Neural progenitor cell (in vitro differentiated cells): ENCODE measurements around the gene TMEM217. TPM values are rescaled to one million over a fixed set of nuclear protein-coding genes. Genes with fewer than 3 reads are reported as not detected.
"Not testable (repeated sequence)": the region's sequence is repeated elsewhere in the genome, so short reads cannot be mapped to it uniquely, and the experiment has no call there.

Source experiments
- DNase-seq: peaks from one replicate; pipeline ENCODE4 v3.0.0-alpha.2; 2016; ENCODE audit warnings: low spot score
- H2AFZ ChIP-seq: fragments of 200-600 bp; sonication (generic); replicated peaks from 2 replicates; pipeline ENCODE4 v1.6.1; 2016; ENCODE audit warnings: antibody characterized with exemption
- H3F3A ChIP-seq: fragments of 200-600 bp; sonication (generic); 2 replicates; pipeline ENCODE4 v1.6.1; 2016; ENCODE audit warnings: antibody characterized with exemption, low read depth
- H3K27ac ChIP-seq: fragments of 200-600 bp; sonication (generic); 2 replicates; pipeline ENCODE4 v1.5.1; 2016; ENCODE audit warnings: mild to moderate bottlenecking
- H3K27me3 ChIP-seq: fragments of 200-600 bp; sonication (generic); 2 replicates; pipeline ENCODE4 v1.6.1; 2016; ENCODE audit warnings: mild to moderate bottlenecking, moderate library complexity
- H3K36me3 ChIP-seq: fragments of 200-600 bp; sonication (generic); 2 replicates; pipeline ENCODE4 v1.5.1; 2016
- H3K4me1 ChIP-seq: fragments of 200-600 bp; sonication (generic); 2 replicates; pipeline ENCODE4 v1.6.1; 2016; ENCODE audit warnings: mixed run types
- H3K4me2 ChIP-seq: fragments of 200-600 bp; sonication (generic); 2 replicates; pipeline ENCODE4 v1.6.1; 2016
- H3K4me3 ChIP-seq: fragments of 200-600 bp; sonication (generic); 2 replicates; pipeline ENCODE4 v1.5.1; 2016
- H3K79me2 ChIP-seq: fragments of 200-600 bp; sonication (generic); 2 replicates; pipeline ENCODE4 v1.6.1; 2016; ENCODE audit warnings: low read depth
- H3K9ac ChIP-seq: fragments of 200-600 bp; sonication (generic); 2 replicates; pipeline ENCODE4 v1.6.1; 2016
- H3K9me3 ChIP-seq: fragments of 200-600 bp; sonication (generic); 2 replicates; pipeline ENCODE4 v1.5.1; 2016; ENCODE audit warnings: low read depth
- H4K20me1 ChIP-seq: fragments of 200-600 bp; sonication (generic); 2 replicates; pipeline ENCODE4 v1.6.1; 2016; ENCODE audit warnings: low read depth
- H3K27ac Mint-ChIP-seq: 3 replicates; pipeline ENCODE4 v1.8.0; 2021; ENCODE audit warnings: mixed read lengths
- H3K27me3 Mint-ChIP-seq: 2 replicates; pipeline ENCODE4 v1.8.0; 2022; ENCODE audit warnings: low read depth, mild to moderate bottlenecking, inconsistent platforms, moderate library complexity, mixed read lengths; ENCODE audit not compliant: insufficient read depth
- H3K36me3 Mint-ChIP-seq: 3 replicates; pipeline ENCODE4 v1.8.0; 2021; ENCODE audit warnings: mixed read lengths
- H3K4me1 Mint-ChIP-seq: 3 replicates; pipeline ENCODE4 v1.8.0; 2021; ENCODE audit warnings: mixed read lengths
- H3K4me3 Mint-ChIP-seq: 3 replicates; pipeline ENCODE4 v1.8.0; 2021; ENCODE audit warnings: mild to moderate bottlenecking, moderate library complexity, mixed read lengths
- H3K9me3 Mint-ChIP-seq: 3 replicates; pipeline ENCODE4 v1.8.0; 2020; ENCODE audit warnings: mixed read lengths
- CTCF ChIP-seq: fragments of 200-600 bp; sonication (generic); IDR thresholded peaks from 2 replicates; pipeline ENCODE4 v1.5.1; 2017; ENCODE audit warnings: antibody characterized with exemption, mild to moderate bottlenecking
- EZH2 ChIP-seq: fragments of 200-600 bp; sonication (generic); IDR thresholded peaks from 2 replicates; pipeline ENCODE4 v1.6.1; 2017; ENCODE audit warnings: antibody characterized with exemption, mild to moderate bottlenecking, moderate library complexity
- EZH2phosphoT487 ChIP-seq: fragments of 200-600 bp; sonication (generic); IDR thresholded peaks from 2 replicates; pipeline ENCODE4 v1.6.1; 2017; ENCODE audit warnings: antibody characterized with exemption
- total RNA-seq: library from RNA; depleted of rRNA; stranded (reverse); fragments of >200 nt; gene quantifications from 2 replicates; pipeline ENCODE4 v1.2.3, GENCODE V29; 2015; ENCODE audit warnings: low replicate concordance

The TMEM217 gene
- total RNA-seq, 1 donor from 2014 or later, result not detected

GRCh38 chr6:37201726-37202125 is 56.2 kb downstream of the TMEM217 start:
- H3K4me3 Mint-ChIP-seq, result no peak overlapping the region
- H3K27me3 Mint-ChIP-seq, result no peaks in the 10 kb centered on the region
- H3K4me1 ChIP-seq, result no peaks in the 10 kb centered on the region
- no peaks in the 10 kb centered on the region for H3F3A ChIP-seq
- H3K9me3 ChIP-seq, result no peaks in the 10 kb centered on the region
- H3K79me2 ChIP-seq, result no peaks in the 10 kb centered on the region
- H3K9me3 Mint-ChIP-seq, result no peaks in the 10 kb centered on the region
- no peaks in the 10 kb centered on the region for H4K20me1 ChIP-seq
- H3K27me3 ChIP-seq, result no peaks in the 10 kb centered on the region
- H3K27ac ChIP-seq, result no peak overlapping the region
- no peak overlapping the region for H2AFZ ChIP-seq
- no peak overlapping the region for H3K27ac Mint-ChIP-seq
- H3K4me2 ChIP-seq, result no peak overlapping the region
- H3K4me3 ChIP-seq, result no peak overlapping the region
- H3K36me3 Mint-ChIP-seq, result no peaks in the 10 kb centered on the region
- H3K9ac ChIP-seq, result no peak overlapping the region
- no peak for DNase-seq
- peaks cover 8% of the 10 kb centered on the region for H3K4me1 Mint-ChIP-seq
- TF ChIP-seq CTCF (no peak), EZH2 (no peak), EZH2phosphoT487 (no peak)
- H3K36me3 ChIP-seq, result no peaks in the 10 kb centered on the region

DNA sequence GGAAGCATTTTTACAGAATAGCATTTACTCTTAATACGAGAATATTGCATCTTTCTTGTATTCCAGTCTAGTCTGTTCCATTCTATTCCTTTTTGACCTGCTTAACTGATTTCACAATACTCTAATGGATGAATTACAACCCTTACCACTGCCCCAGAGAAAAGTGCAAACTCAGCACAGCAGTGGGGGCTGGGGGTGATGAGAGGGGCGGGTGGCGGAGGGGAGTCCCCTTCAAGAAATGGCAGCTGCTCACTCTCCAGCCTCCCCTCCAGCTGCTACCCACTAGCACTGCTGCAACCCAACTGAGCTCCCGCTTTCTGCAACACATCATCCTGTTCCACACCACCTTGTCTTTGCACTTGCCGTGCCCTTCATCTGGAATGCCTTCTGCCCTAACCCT is 57.9 kb downstream of the TMEM217 start:
- no peak overlapping the region for H3K4me2 ChIP-seq
- no peak overlapping the region for H3K4me3 ChIP-seq
- H3K27ac Mint-ChIP-seq, result no peak overlapping the region
- no peak overlapping the region for H3K9ac ChIP-seq
- H3K27me3 Mint-ChIP-seq, result no peaks in the 10 kb centered on the region
- no peaks in the 10 kb centered on the region for H3K36me3 Mint-ChIP-seq
- no peak for DNase-seq
- peaks cover 4% of the 10 kb centered on the region for H3K4me1 Mint-ChIP-seq
- no peaks in the 10 kb centered on the region for H3K9me3 ChIP-seq
- no peaks in the 10 kb centered on the region for H3K9me3 Mint-ChIP-seq
- H3K79me2 ChIP-seq, result no peaks in the 10 kb centered on the region
- H3K4me1 ChIP-seq, result no peaks in the 10 kb centered on the region
- H4K20me1 ChIP-seq, result no peaks in the 10 kb centered on the region
- H3F3A ChIP-seq, result no peaks in the 10 kb centered on the region
- H3K36me3 ChIP-seq, result no peaks in the 10 kb centered on the region
- no peak overlapping the region for H2AFZ ChIP-seq
- no peaks in the 10 kb centered on the region for H3K27me3 ChIP-seq
- TF ChIP-seq CTCF, result no peak
- no peak for TF ChIP-seq EZH2
- no peak for TF ChIP-seq EZH2phosphoT487
- H3K27ac ChIP-seq, result no peak overlapping the region
- H3K4me3 Mint-ChIP-seq, result no peak overlapping the region

GRCh38 chr6:37196451-37196850 is 61.5 kb downstream of the TMEM217 start:
- H2AFZ ChIP-seq, H3K27ac ChIP-seq, H3K27me3 ChIP-seq, H3K4me2 ChIP-seq, H3K27me3 Mint-ChIP-seq, H3K4me3 Mint-ChIP-seq, H3K36me3 ChIP-seq, H3K9me3 ChIP-seq, H3K36me3 Mint-ChIP-seq, H3K27ac Mint-ChIP-seq, H3K9ac ChIP-seq, H3F3A ChIP-seq, H3K4me3 ChIP-seq, H3K79me2 ChIP-seq, H4K20me1 ChIP-seq, H3K4me1 ChIP-seq, DNase-seq, H3K9me3 Mint-ChIP-seq, H3K4me1 Mint-ChIP-seq: not testable (repeated sequence)

- H3K4me1 Mint-ChIP-seq, H3K27ac ChIP-seq, H3K79me2 ChIP-seq, H3K9ac ChIP-seq, H3K4me3 Mint-ChIP-seq, H4K20me1 ChIP-seq, H3K27me3 ChIP-seq, DNase-seq, H3K4me3 ChIP-seq, H3K27ac Mint-ChIP-seq, H3K4me1 ChIP-seq, H3K4me2 ChIP-seq, H3K36me3 Mint-ChIP-seq, H3F3A ChIP-seq, H3K9me3 ChIP-seq, H2AFZ ChIP-seq, H3K36me3 ChIP-seq, H3K27me3 Mint-ChIP-seq, H3K9me3 Mint-ChIP-seq: not testable (repeated sequence)
Measured at GRCh38 chr6:37194886-37195285, 63.1 kb downstream of the TMEM217 start.
